Activated T-helper 17 cell treated with anti-CD3 and anti-CD28 coated beads, Interleukin-2, amount 50 U/mL, for 72 hours (primary cell): ENCODE results near the gene EIF5AL1. TPM values are rescaled to one million over a fixed set of nuclear protein-coding genes. Genes with fewer than 3 reads are reported as not detected.
A peak's percentile ranks its signal among the peaks of the same experiment; 100 is the strongest.
"Not testable (repeated sequence)": the region's sequence is repeated elsewhere in the genome, so short reads cannot be mapped to it uniquely, and the experiment has no call there.

Experiments
- ATAC-seq: fragments of 150-1000 bp; cut with Tn5 transposase; replicated peaks from 2 replicates; pipeline ENCODE4 v1.10.0; 2021; ENCODE audit warnings: mild to moderate bottlenecking, moderate library complexity
- H3K27ac Mint-ChIP-seq: one replicate; pipeline ENCODE4 v1.8.0; 2022; ENCODE audit warnings: mixed read lengths
- H3K27me3 Mint-ChIP-seq: one replicate; pipeline ENCODE4 v1.8.0; 2022; ENCODE audit warnings: mixed read lengths
- H3K36me3 Mint-ChIP-seq: one replicate; pipeline ENCODE4 v1.8.0; 2022; ENCODE audit warnings: low read depth, mild to moderate bottlenecking, mixed read lengths
- H3K4me1 Mint-ChIP-seq: one replicate; pipeline ENCODE4 v1.8.0; 2022; ENCODE audit warnings: mixed read lengths
- H3K4me3 Mint-ChIP-seq: one replicate; pipeline ENCODE4 v1.8.0; 2022; ENCODE audit warnings: mild to moderate bottlenecking, mixed read lengths
- H3K9me3 Mint-ChIP-seq: one replicate; pipeline ENCODE4 v1.8.0; 2022; ENCODE audit warnings: mixed read lengths
- total RNA-seq, 2 donors: library from RNA; stranded (reverse); gene quantifications; one replicate each; pipeline ENCODE4 v1.2.3, GENCODE V29; 2022

Gene EIF5AL1
- total RNA-seq, 2 donors from 2014 or later: 0.26 TPM; not detected in 1

- Mint-ChIP-seq H3K4me3 (no peak overlapping the region), H3K9me3 (no peaks in the 10 kb centered on the region), H3K36me3 (no peaks in the 10 kb centered on the region), H3K27ac (no peak overlapping the region), H3K27me3 (peaks cover 23% of the 10 kb centered on the region), H3K4me1 (no peaks in the 10 kb centered on the region)
- ATAC-seq: no peak
Observed at GRCh38 chr10:79494871-79495705, 17.2 kb upstream of the EIF5AL1 start.

GRCh38 chr10:79495791-79496190 is 16.5 kb upstream of the EIF5AL1 start:
- no peak for ATAC-seq
- Mint-ChIP-seq H3K4me1 (no peaks in the 10 kb centered on the region), H3K9me3 (no peaks in the 10 kb centered on the region), H3K36me3 (no peaks in the 10 kb centered on the region), H3K4me3 (no peak overlapping the region), H3K27ac (no peak overlapping the region), H3K27me3 (peaks cover 23% of the 10 kb centered on the region)

GRCh38 chr10:79496896-79497295 is 15.4 kb upstream of the EIF5AL1 start:
- ATAC-seq: no peak
- Mint-ChIP-seq H3K4me3 (no peak overlapping the region), H3K36me3 (no peaks in the 10 kb centered on the region), H3K4me1 (no peaks in the 10 kb centered on the region), H3K9me3 (no peaks in the 10 kb centered on the region), H3K27ac (no peak overlapping the region), H3K27me3 (peaks cover 32% of the 10 kb centered on the region)

GRCh38 chr10:79498291-79498829 is 14.0 kb upstream of the EIF5AL1 start:
- H3K27ac Mint-ChIP-seq: no peak overlapping the region
- H3K4me1 Mint-ChIP-seq: peaks cover 5% of the 10 kb centered on the region
- ATAC-seq: no peak
- no peaks in the 10 kb centered on the region for H3K9me3 Mint-ChIP-seq
- peaks cover 39% of the 10 kb centered on the region for H3K27me3 Mint-ChIP-seq
- no peaks in the 10 kb centered on the region for H3K36me3 Mint-ChIP-seq
- no peak overlapping the region for H3K4me3 Mint-ChIP-seq

GRCh38 chr10:79502561-79503309 is 9.6 kb upstream of the EIF5AL1 start:
- no peak overlapping the region for H3K27ac Mint-ChIP-seq
- no peak overlapping the region for H3K4me3 Mint-ChIP-seq
- H3K9me3 Mint-ChIP-seq: no peaks in the 10 kb centered on the region
- peaks cover 10% of the 10 kb centered on the region for H3K4me1 Mint-ChIP-seq
- H3K27me3 Mint-ChIP-seq: peaks cover 38% of the 10 kb centered on the region
- no peaks in the 10 kb centered on the region for H3K36me3 Mint-ChIP-seq
- no peak for ATAC-seq

- not testable (repeated sequence) for H3K4me3 Mint-ChIP-seq, ATAC-seq, H3K36me3 Mint-ChIP-seq, H3K27ac Mint-ChIP-seq, H3K9me3 Mint-ChIP-seq
- H3K27me3 Mint-ChIP-seq: peaks cover 31% of the 10 kb centered on the region
- peaks cover 10% of the 10 kb centered on the region for H3K4me1 Mint-ChIP-seq
Observed at GRCh38 chr10:79503787-79504186, 8.5 kb upstream of the EIF5AL1 start.

GRCh38 chr10:79504483-79504882 is 7.8 kb upstream of the EIF5AL1 start:
- H3K9me3 Mint-ChIP-seq, H3K4me3 Mint-ChIP-seq, ATAC-seq, H3K27ac Mint-ChIP-seq, H3K36me3 Mint-ChIP-seq: not testable (repeated sequence)
- H3K27me3 Mint-ChIP-seq: peaks cover 28% of the 10 kb centered on the region
- H3K4me1 Mint-ChIP-seq: peaks cover 10% of the 10 kb centered on the region

GRCh38 chr10:79505328-79505727 is 7.0 kb upstream of the EIF5AL1 start:
- H3K27me3 Mint-ChIP-seq: peaks cover 28% of the 10 kb centered on the region
- not testable (repeated sequence) for H3K36me3 Mint-ChIP-seq, H3K4me3 Mint-ChIP-seq, ATAC-seq, H3K27ac Mint-ChIP-seq, H3K9me3 Mint-ChIP-seq
- peaks cover 10% of the 10 kb centered on the region for H3K4me1 Mint-ChIP-seq

GRCh38 chr10:79505829-79506228 is 6.5 kb upstream of the EIF5AL1 start:
- Mint-ChIP-seq H3K4me3 (no peak overlapping the region), H3K9me3 (no peaks in the 10 kb centered on the region), H3K27ac (no peak overlapping the region), H3K36me3 (no peaks in the 10 kb centered on the region), H3K27me3 (peaks cover 28% of the 10 kb centered on the region), H3K4me1 (peaks cover 10% of the 10 kb centered on the region)
- ATAC-seq: peak; percentile 52

- Mint-ChIP-seq H3K27ac (no peak overlapping the region), H3K9me3 (no peaks in the 10 kb centered on the region), H3K4me3 (no peak overlapping the region), H3K4me1 (peaks cover 10% of the 10 kb centered on the region), H3K36me3 (no peaks in the 10 kb centered on the region), H3K27me3 (peaks cover 20% of the 10 kb centered on the region)
- no peak for ATAC-seq
Observed at GRCh38 chr10:79507440-79508167, 4.7 kb upstream of the EIF5AL1 start.

- peaks cover 13% of the 10 kb centered on the region for H3K27me3 Mint-ChIP-seq
- ATAC-seq, H3K9me3 Mint-ChIP-seq, H3K36me3 Mint-ChIP-seq, H3K27ac Mint-ChIP-seq, H3K4me3 Mint-ChIP-seq, H3K4me1 Mint-ChIP-seq: not testable (repeated sequence)
Observed at GRCh38 chr10:79508245-79508644, 4.1 kb upstream of the EIF5AL1 start.

GRCh38 chr10:79509306-79509933 is 2.9 kb upstream of the EIF5AL1 start:
- H3K27ac Mint-ChIP-seq, H3K4me1 Mint-ChIP-seq, H3K36me3 Mint-ChIP-seq, H3K9me3 Mint-ChIP-seq, H3K4me3 Mint-ChIP-seq: not testable (repeated sequence)
- ATAC-seq: peak; percentile 50
- peaks cover 11% of the 10 kb centered on the region for H3K27me3 Mint-ChIP-seq

- peaks cover 11% of the 10 kb centered on the region for H3K27me3 Mint-ChIP-seq
- H3K4me1 Mint-ChIP-seq, H3K36me3 Mint-ChIP-seq, H3K9me3 Mint-ChIP-seq, ATAC-seq, H3K4me3 Mint-ChIP-seq, H3K27ac Mint-ChIP-seq: not testable (repeated sequence)
Observed at GRCh38 chr10:79509934-79510508, 2.3 kb upstream of the EIF5AL1 start.
